NCI-H2227 treated with DMSO at 0.1 percent for 48 hours (cell line): ENCODE data around the gene RXRA.

Source experiments
- DNase-seq: peaks from one replicate; lab custom pipeline; 2025; lab: John Stamatoyannopoulos, UW

The RXRA gene

GRCh38 chr9:134419684-134420076 lies 93.4 kb downstream of the RXRA start:
- DNase-seq, result no peak

GRCh38 chr9:134420281-134420845 lies 94.1 kb downstream of the RXRA start:
- no peak for DNase-seq

- no peak for DNase-seq
These were observed 94.7 kb downstream of the RXRA start for GRCh38 chr9:134420974-134421432.

GRCh38 chr9:134421888-134422287 lies 95.6 kb downstream of the RXRA start:
- DNase-seq, result no peak

GRCh38 chr9:134422301-134423090 lies 96.2 kb downstream of the RXRA start:
- DNase-seq, result no peak

GRCh38 chr9:134423166-134423565 lies 96.9 kb downstream of the RXRA start:
- DNase-seq, result no peak

- no peak for DNase-seq
These were observed 97.5 kb downstream of the RXRA start for GRCh38 chr9:134423749-134424148.

GRCh38 chr9:134424818-134425217 lies 98.6 kb downstream of the RXRA start:
- DNase-seq, result no peak

- no peak for DNase-seq
These were observed 99.1 kb downstream of the RXRA start for GRCh38 chr9:134425401-134425800.

GRCh38 chr9:134425812-134426211 lies 99.6 kb downstream of the RXRA start:
- no peak for DNase-seq

GRCh38 chr9:134426436-134426835 lies 100.2 kb downstream of the RXRA start:
- DNase-seq, result no peak

GRCh38 chr9:134427153-134427782 lies 101.0 kb downstream of the RXRA start:
- DNase-seq, result no peak

GRCh38 chr9:134428559-134428958 lies 102.3 kb downstream of the RXRA start:
- DNase-seq, result no peak

- DNase-seq, result no peak
These were observed 102.8 kb downstream of the RXRA start for GRCh38 chr9:134429007-134429406.

GRCh38 chr9:134429481-134429880 lies 103.2 kb downstream of the RXRA start:
- no peak for DNase-seq

GRCh38 chr9:134431095-134431494 lies 104.8 kb downstream of the RXRA start:
- DNase-seq, result no peak

GRCh38 chr9:134431626-134432025 lies 105.4 kb downstream of the RXRA start:
- no peak for DNase-seq

- DNase-seq, result no peak
These were observed 106.2 kb downstream of the RXRA start for GRCh38 chr9:134432471-134432870.

- no peak for DNase-seq
These were observed 106.8 kb downstream of the RXRA start for GRCh38 chr9:134433101-134433500.

- DNase-seq, result no peak
These were observed 107.9 kb downstream of the RXRA start for GRCh38 chr9:134433909-134434882.

GRCh38 chr9:134434894-134435506 lies 108.7 kb downstream of the RXRA start:
- no peak for DNase-seq
